Spleen (tissue), 11 donors: ENCODE measurements around the gene CD83. TPM values are rescaled to one million over a fixed set of nuclear protein-coding genes. Genes with fewer than 3 reads are reported as not detected.

Experiments
- DNase-seq: peaks from one replicate; pipeline ENCODE4 v3.0.0-alpha.2; 2020
- H3K27ac ChIP-seq, 8 donors: fragments of 200-600 bp; sonication (generic) in 7 of 8; 1 replicate in 4 of 8; 2 replicates in 4 of 8; pipeline versions ENCODE4 v1.5.0 to v1.8.0; 2016 to 2021; ENCODE audit warnings: inconsistent platforms in 4 of 8, mild to moderate bottlenecking in 4 of 8, moderate library complexity in 1 of 8
- H3K27me3 ChIP-seq, 7 donors: fragments of 200-600 bp; sonication (generic) in 6 of 7; replicated peaks in 1 of 7; 1 replicate in 4 of 7; 2 replicates in 3 of 7; pipeline versions ENCODE4 v1.5.0 to v1.8.0; 2016 to 2021; ENCODE audit warnings: inconsistent platforms in 3 of 7, mild to moderate bottlenecking in 1 of 7
- H3K36me3 ChIP-seq, 6 donors: fragments of 200-600 bp; sonication (generic) in 5 of 6; 1 replicate in 4 of 6; 2 replicates in 2 of 6; pipeline versions ENCODE4 v1.5.0 to v1.8.0; 2016 to 2021; ENCODE audit warnings: inconsistent platforms in 2 of 6
- H3K4me1 ChIP-seq, 6 donors: fragments of 200-600 bp; sonication (generic) in 5 of 6; 1 replicate in 3 of 6; 2 replicates in 3 of 6; pipeline versions ENCODE4 v1.5.0 to v1.8.0; 2016 to 2021; ENCODE audit warnings: inconsistent platforms in 3 of 6
- H3K4me3 ChIP-seq, 8 donors: fragments of 200-600 bp; sonication (generic) in 7 of 8; 1 replicate in 4 of 8; 2 replicates in 4 of 8; pipeline versions ENCODE4 v1.5.0 to v1.8.0; 2016 to 2021; ENCODE audit warnings: inconsistent platforms in 4 of 8, mild to moderate bottlenecking in 4 of 8, moderate library complexity in 2 of 8
- H3K9me3 ChIP-seq, 8 donors: fragments of 200-600 bp; sonication (generic) in 7 of 8; 1 replicate in 4 of 8; 2 replicates in 4 of 8; pipeline versions ENCODE4 v1.5.0 to v1.8.0; 2016 to 2021; ENCODE audit warnings: inconsistent platforms in 4 of 8
- POLR2A ChIP-seq, 3 donors: fragments of 450-650 bp; IDR thresholded peaks; one replicate each; pipeline ENCODE4 v1.5.1; 2017; ENCODE audit warnings: antibody characterized with exemption in 3 of 3, mild to moderate bottlenecking in 1 of 3
- POLR2AphosphoS5 ChIP-seq, 3 donors: sonication (generic); formaldehyde crosslinking; IDR thresholded peaks; one replicate each; pipeline ENCODE4 v1.5.1; 2017; ENCODE audit warnings: antibody characterized with exemption in 3 of 3
- WGBS, 5 donors: extraction: QIAGEN DNeasy Blood & Tissue Kit in 3 of 5; methylation state at CpG; one replicate each; pipeline versions ENCODE4 v1.1.5 to v1.1.7; 2013 to 2018; 5-methylcytosine and 5-hydroxymethylcytosine counted together
- intact Hi-C: fragments of 100-400 bp; cut with DNase I; formaldehyde crosslinking; loops from one replicate; pipeline ENCODE4 v1.15.0; 2023; ENCODE audit warnings: low total_unique reads
- polyA plus RNA-seq, 3 donors: library from polyadenylated mRNA; stranded (reverse); fragments of 200-250 nt; gene quantifications; one replicate each; pipeline ENCODE4 v1.2.1, GENCODE V29; 2013
- total RNA-seq, 7 donors: library from RNA; depleted of rRNA in 3 of 7; stranded (reverse); fragments of >200 nt in 3 of 7; fragmentation: NEBNext Ultra II Directional in 4 of 7; extraction: Animal tissue kit (Norgen Biotek cat#: 25700) in 4 of 7; gene quantifications; one replicate each; pipeline versions ENCODE4 v1.1.0 to v1.2.1, GENCODE V29; 2016 to 2021
- TF ChIP-seq, protein P1 (sequence below), 11 experiments: fragments of 200-600 bp in 7 of 11; fragments of 450-650 bp in 4 of 11; sonication (generic) in 4 of 11; IDR thresholded peaks in 8 of 11; conservative IDR thresholded peaks in 3 of 11; 1 replicate in 7 of 11; 2 replicates in 4 of 11; pipeline versions ENCODE4 v1.4.0 to v1.8.0; 2016 to 2021; ENCODE audit warnings: antibody characterized with exemption in 11 of 11, inconsistent platforms in 4 of 11, mild to moderate bottlenecking in 1 of 11
- donor health status: healthy with polysubstance abuse.
- donor health status: DM: no; HTN: no; CAD: no; lungs with moderate emphysema.
- donor health status: DM: no; HTN: no; CAD: no.
- donor health status: Bipolar disorder and iron deficiency.
- donor health status: healthy.
- donor health status: DM: no; HTN: no; CAD: no.
- donor health status: DM: yes; HTN: yes; CAD: no.

CD83 gene
- total and polyA plus RNA-seq, 10 donors: 11.7 to 51.5 (median 22.6) TPM

DNA sequence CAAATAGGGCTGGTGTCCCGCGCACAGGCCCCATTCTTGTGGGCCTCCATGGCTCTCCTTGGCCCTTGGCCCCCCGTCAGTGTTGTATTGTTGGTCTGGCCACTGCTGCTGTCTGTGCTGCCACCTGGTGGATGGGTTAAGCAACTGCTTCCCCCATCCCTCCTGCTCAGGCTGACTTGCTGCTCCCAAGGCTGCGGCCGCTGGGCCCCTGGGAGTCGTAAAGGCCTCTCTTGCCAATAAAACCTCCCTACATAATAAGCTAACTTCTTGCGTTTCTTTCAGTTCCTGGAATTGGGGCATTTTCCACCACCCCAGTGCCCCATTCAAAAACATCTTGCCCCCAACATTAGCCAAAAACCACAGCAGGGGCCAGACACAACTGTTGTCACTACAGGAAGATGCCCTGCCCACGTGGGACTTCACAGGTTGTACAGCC lies 27.1 kb downstream of the CD83 start:
- no peaks in the 10 kb centered on the region for H3K27me3 ChIP-seq
- H3K4me3 ChIP-seq: no peak overlapping the region
- H3K27ac ChIP-seq: no peak overlapping the region
- TF ChIP-seq POLR2AphosphoS5 (IDR thresholded peaks at IDR 0.05): peak in 2 of 3 donors; percentile 9 to 36
- no peak for TF ChIP-seq POLR2A (IDR thresholded peaks at IDR 0.05)
- TF ChIP-seq, protein P1, sequence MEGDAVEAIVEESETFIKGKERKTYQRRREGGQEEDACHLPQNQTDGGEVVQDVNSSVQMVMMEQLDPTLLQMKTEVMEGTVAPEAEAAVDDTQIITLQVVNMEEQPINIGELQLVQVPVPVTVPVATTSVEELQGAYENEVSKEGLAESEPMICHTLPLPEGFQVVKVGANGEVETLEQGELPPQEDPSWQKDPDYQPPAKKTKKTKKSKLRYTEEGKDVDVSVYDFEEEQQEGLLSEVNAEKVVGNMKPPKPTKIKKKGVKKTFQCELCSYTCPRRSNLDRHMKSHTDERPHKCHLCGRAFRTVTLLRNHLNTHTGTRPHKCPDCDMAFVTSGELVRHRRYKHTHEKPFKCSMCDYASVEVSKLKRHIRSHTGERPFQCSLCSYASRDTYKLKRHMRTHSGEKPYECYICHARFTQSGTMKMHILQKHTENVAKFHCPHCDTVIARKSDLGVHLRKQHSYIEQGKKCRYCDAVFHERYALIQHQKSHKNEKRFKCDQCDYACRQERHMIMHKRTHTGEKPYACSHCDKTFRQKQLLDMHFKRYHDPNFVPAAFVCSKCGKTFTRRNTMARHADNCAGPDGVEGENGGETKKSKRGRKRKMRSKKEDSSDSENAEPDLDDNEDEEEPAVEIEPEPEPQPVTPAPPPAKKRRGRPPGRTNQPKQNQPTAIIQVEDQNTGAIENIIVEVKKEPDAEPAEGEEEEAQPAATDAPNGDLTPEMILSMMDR (IDR thresholded peaks at IDR 0.05 in 8 of 11, conservative IDR thresholded peaks at IDR 0.05 in 3 of 11): peak; percentile 83 to 97 (median 93)
- intact Hi-C loops: loop anchor here (5.0 kb wide), 1 partner anchor 237 kb away; no protein-coding TSS in a partner anchor
- peak; percentile 91 for DNase-seq
- WGBS, 5 donors: 14 to 35% (median 27%) methylated on average over 8 of the region's 8 CpGs
- no peaks in the 10 kb centered on the region for H3K9me3 ChIP-seq
- peaks cover 0 to 47% (median 10%) of the 10 kb centered on the region in 6 donors for H3K4me1 ChIP-seq
- H3K36me3 ChIP-seq: no peaks in the 10 kb centered on the region

DNA sequence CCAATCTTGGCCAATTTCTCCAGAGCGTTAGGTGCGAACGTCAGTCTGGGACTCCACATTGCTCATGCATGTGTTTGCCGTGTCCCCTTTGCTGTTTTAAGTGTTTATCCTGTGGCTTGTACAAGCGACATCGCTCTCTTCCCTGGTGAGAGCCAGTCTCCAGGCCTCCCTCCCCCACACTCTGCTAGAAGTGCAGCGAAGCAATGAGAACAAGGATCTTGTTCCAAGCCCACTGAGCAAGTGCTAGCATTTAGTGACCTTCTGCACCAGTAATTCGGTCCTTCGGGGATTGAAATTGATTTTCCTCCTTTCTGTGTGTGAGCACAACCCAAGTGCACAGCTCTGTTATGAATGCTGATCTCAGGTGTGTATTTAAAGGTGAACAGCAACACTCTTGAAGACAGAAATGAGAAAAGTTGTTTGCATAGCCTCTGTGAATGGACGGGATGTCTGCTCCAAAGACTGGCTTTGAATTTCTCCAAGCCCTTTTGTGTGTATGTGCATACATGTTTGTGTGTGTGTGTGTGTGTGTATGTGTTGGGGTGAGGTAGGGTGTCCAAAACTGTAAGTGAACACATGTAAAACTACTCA lies 29.0 kb downstream of the CD83 start:
- no peak for DNase-seq
- H3K4me3 ChIP-seq: no peak overlapping the region
- H3K9me3 ChIP-seq: no peaks in the 10 kb centered on the region
- TF ChIP-seq POLR2A (IDR thresholded peaks at IDR 0.05) (no peak), POLR2AphosphoS5 (IDR thresholded peaks at IDR 0.05) (no peak)
- TF ChIP-seq, protein P1 (IDR thresholded peaks at IDR 0.05 in 8 of 11, conservative IDR thresholded peaks at IDR 0.05 in 3 of 11): no peak
- H3K27me3 ChIP-seq: no peaks in the 10 kb centered on the region
- 92 to 94% (median 92%) methylated on average over 10 of the region's 10 CpGs for WGBS, 5 donors
- peaks cover 0 to 41% (median 10%) of the 10 kb centered on the region in 6 donors for H3K4me1 ChIP-seq
- H3K27ac ChIP-seq: no peak overlapping the region
- H3K36me3 ChIP-seq: no peaks in the 10 kb centered on the region
- intact Hi-C loops: no loop called here

DNA sequence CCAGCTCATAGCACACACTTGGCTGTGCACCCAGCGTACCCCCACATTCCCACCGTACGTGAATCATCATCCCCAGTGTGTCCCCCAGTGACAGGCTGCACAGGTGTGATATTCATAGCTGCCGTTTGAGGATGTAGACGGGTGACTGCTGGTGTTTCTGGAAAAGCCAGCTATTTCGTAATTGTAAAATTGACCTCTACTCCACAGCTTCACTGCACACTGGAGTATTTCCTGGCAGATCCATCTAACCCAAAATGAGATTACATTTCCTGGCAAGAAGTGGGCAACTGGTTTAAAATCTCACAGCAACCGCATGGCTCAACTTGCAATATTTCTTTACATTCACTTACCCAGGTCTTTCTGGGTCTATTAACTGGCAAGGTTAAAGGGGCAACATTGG lies 30.3 kb downstream of the CD83 start:
- Histone ChIP-seq H3K4me1 (peaks cover 0 to 34% (median 10%) of the 10 kb centered on the region in 6 donors), H3K4me3 (no peak overlapping the region), H3K36me3 (no peaks in the 10 kb centered on the region), H3K27ac (no peak overlapping the region), H3K9me3 (no peaks in the 10 kb centered on the region), H3K27me3 (no peaks in the 10 kb centered on the region)
- intact Hi-C loops: no loop called here
- DNase-seq: no peak
- no peak for TF ChIP-seq POLR2A (IDR thresholded peaks at IDR 0.05)
- 64 to 80% (median 68%) methylated on average over 7 of the region's 7 CpGs for WGBS, 5 donors

DNA sequence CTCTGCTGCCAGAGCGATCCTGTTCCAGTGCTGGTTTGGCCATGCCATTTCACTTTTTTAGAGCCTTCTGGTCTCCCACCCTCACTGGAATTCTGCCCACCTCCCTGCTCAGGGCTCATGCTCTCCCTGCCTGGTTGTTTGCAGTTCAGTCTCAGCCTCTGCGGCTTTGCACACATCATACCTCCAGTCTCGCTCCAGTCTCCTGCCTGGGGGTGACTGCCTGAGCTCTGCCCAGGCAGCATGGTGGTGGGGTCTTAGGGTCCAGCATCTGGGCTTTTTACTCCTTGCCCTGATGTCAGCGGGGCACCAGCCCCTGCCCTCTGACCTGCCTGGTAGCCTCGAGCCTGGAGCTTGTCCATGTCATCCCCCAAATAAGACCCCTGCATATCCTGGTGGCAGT lies 30.9 kb downstream of the CD83 start:
- H3K27ac ChIP-seq: no peak overlapping the region
- WGBS, 5 donors: 89 to 99% (median 93%) methylated on average over 5 of the region's 5 CpGs
- intact Hi-C loops: no loop called here
- H3K9me3 ChIP-seq: no peaks in the 10 kb centered on the region
- no peaks in the 10 kb centered on the region for H3K27me3 ChIP-seq
- peaks cover 0 to 34% (median 10%) of the 10 kb centered on the region in 6 donors for H3K4me1 ChIP-seq
- no peak overlapping the region for H3K4me3 ChIP-seq
- DNase-seq: no peak
- no peaks in the 10 kb centered on the region for H3K36me3 ChIP-seq
- no peak for TF ChIP-seq POLR2A (IDR thresholded peaks at IDR 0.05)

DNA sequence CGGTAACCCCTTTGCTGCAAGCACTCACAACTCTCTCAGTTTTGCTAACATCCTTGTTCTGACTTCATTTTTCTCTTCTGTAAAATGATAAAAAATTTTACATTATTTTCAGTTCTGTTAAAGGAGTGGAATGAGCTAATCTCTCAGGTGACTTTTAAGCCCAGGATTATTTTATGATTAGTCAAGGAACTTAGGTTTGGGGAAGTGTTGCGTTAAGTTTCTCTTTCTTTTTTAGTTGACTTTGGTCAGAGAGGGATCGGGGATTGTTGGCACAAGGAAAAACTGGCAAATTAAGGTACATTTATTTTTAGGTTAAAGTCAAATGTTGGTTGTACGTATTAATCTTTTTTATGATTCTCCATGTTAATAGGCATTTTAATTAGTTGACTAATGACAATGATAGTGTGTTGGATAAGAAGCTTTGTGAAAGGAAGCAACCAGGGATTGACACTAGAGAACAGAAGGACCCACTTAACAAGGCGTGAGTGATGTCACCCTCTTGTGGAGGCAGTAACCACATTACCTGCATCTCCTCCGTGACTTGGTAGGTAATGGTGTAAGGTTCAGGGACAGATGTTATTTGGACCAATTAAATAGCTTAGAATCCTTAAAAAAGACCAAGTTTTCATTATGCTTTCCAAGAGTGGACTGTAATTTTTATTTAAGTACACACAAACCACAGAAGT lies 31.6 kb downstream of the CD83 start:
- intact Hi-C loops: no loop called here
- Histone ChIP-seq H3K27me3 (no peaks in the 10 kb centered on the region), H3K27ac (no peak overlapping the region), H3K9me3 (no peaks in the 10 kb centered on the region), H3K4me1 (peaks cover 0 to 28% (median 10%) of the 10 kb centered on the region in 6 donors), H3K36me3 (no peaks in the 10 kb centered on the region), H3K4me3 (no peak overlapping the region)
- TF ChIP-seq POLR2A (IDR thresholded peaks at IDR 0.05) (no peak), POLR2AphosphoS5 (IDR thresholded peaks at IDR 0.05) (no peak)
- TF ChIP-seq, protein P1 (IDR thresholded peaks at IDR 0.05 in 8 of 11, conservative IDR thresholded peaks at IDR 0.05 in 3 of 11): no peak
- 50 to 62% (median 55%) methylated on average over 6 of the region's 6 CpGs for WGBS, 5 donors
- DNase-seq: no peak
